A549 (cell line): ENCODE measurements around the gene EXOSC5. TPM values are rescaled to one million over a fixed set of nuclear protein-coding genes. Genes with fewer than 3 reads are reported as not detected.
"Not testable (repeated sequence)": the region's sequence is repeated elsewhere in the genome, so short reads cannot be mapped to it uniquely, and the experiment has no call there.

Experiments
- ATAC-seq, 2 experiments: fragments of 200-7000 bp in 1 of 2; fragments of >200 bp in 1 of 2; cut with Nextera tagmentation in 1 of 2; cut with Tn5 transposase in 1 of 2; 3 replicates each; pipeline versions ENCODE4 v1.8.0 to v1.9.1; 2018 to 2020; ENCODE audit warnings: mild to moderate bottlenecking in 1 of 2, moderate library complexity in 1 of 2
- CTCF ChIA-PET: fragments of 300-600 bp; sonication (Branson Sonifier 250); formaldehyde crosslinking; extraction: SDS; loops from one replicate; lab custom pipeline; 2021; ENCODE audit warnings: antibody characterized with exemption, inconsistent platforms; lab: Yijun Ruan, JAX
- POLR2A ChIA-PET: fragments of 350-600 bp; formaldehyde crosslinking; extraction: SDS; loops from one replicate; lab custom pipeline; 2021; ENCODE audit warnings: antibody characterized with exemption, inconsistent platforms; lab: Yijun Ruan, JAX
- DNase-seq, 2 experiments: peaks; one replicate each; pipeline versions ENCODE4 v3.0.0 to v3.0.0-alpha.2; 2011 to 2016; ENCODE audit warnings: low read depth in 1 of 2, low spot score in 1 of 2
- FAIRE-seq: peaks from 2 replicates; lab custom pipeline; 2011; peaks lifted over from hg19 to GRCh38; lab: Jason Lieb, UNC
- H3K27ac ChIP-seq, 2 experiments: fragments of >200 bp; sonication (Bioruptor Twin); formaldehyde crosslinking; 3 replicates each; pipeline ENCODE4 v1.5.1; 2016 to 2017
- H3K4me1 ChIP-seq: fragments of >200 bp; sonication (Bioruptor Twin); formaldehyde crosslinking; 3 replicates; pipeline ENCODE4 v1.6.1; 2016
- H3K4me2 ChIP-seq: fragments of >200 bp; sonication (Bioruptor Twin); formaldehyde crosslinking; 3 replicates; pipeline ENCODE4 v1.6.1; 2016
- H3K4me3 ChIP-seq: fragments of >200 bp; sonication (Bioruptor Twin); formaldehyde crosslinking; 3 replicates; pipeline ENCODE4 v1.5.1; 2016
- H3K9me3 ChIP-seq: fragments of >200 bp; sonication (Bioruptor Twin); formaldehyde crosslinking; 3 replicates; pipeline ENCODE4 v1.6.1; 2016
- ATOH8 ChIP-seq: fragments of 250-450 bp; sonication (Bioruptor Pico); IDR thresholded peaks from 2 replicates; pipeline ENCODE4 v1.5.0; 2020; ENCODE audit warnings: low read depth, mild to moderate bottlenecking, moderate library complexity
- BHLHE40 ChIP-seq: IDR thresholded peaks from 2 replicates; pipeline ENCODE4 v1.6.1; 2012; ENCODE audit warnings: low read depth, low read length, inconsistent platforms
- CBX8 ChIP-seq: fragments of 200-600 bp; sonication (generic); IDR thresholded peaks from 2 replicates; pipeline ENCODE4 v1.6.1; 2016
- CEBPB ChIP-seq, 2 experiments: fragments of >200 bp in 1 of 2; sonication (Bioruptor Twin) in 1 of 2; formaldehyde crosslinking in 1 of 2; IDR thresholded peaks; 2 replicates each; pipeline ENCODE4 v1.6.1; 2012 to 2016
- E2F6 ChIP-seq: IDR thresholded peaks from 2 replicates; pipeline ENCODE4 v1.6.1; 2012; ENCODE audit warnings: low read depth, borderline replicate concordance
- ELK1 ChIP-seq: fragments of 150-350 bp; IDR thresholded peaks from 2 replicates; pipeline ENCODE4 v1.6.1; 2014; ENCODE audit warnings: low read depth, mild to moderate bottlenecking, low read length
- ESRRA ChIP-seq: fragments of 150-350 bp; IDR thresholded peaks from 2 replicates; pipeline ENCODE4 v1.6.1; 2014; ENCODE audit warnings: mild to moderate bottlenecking, low read length, borderline replicate concordance
- FOSL2 ChIP-seq, 2 experiments: fragments of 450-650 bp in 1 of 2; fragments of >200 bp in 1 of 2; sonication (Bioruptor Twin) in 1 of 2; formaldehyde crosslinking; IDR thresholded peaks; 2 replicates each; pipeline versions ENCODE4 v1.5.0 to v1.6.1; 2016 to 2020; ENCODE audit warnings: mild to moderate bottlenecking in 1 of 2, moderate library complexity in 1 of 2
- FOXS1 ChIP-seq: fragments of 250-450 bp; sonication (Bioruptor Pico); IDR thresholded peaks from 2 replicates; pipeline ENCODE4 v1.5.0; 2020; ENCODE audit warnings: mild to moderate bottlenecking, moderate library complexity
- HDAC2 ChIP-seq: fragments of 200-600 bp; sonication (generic); IDR thresholded peaks from 2 replicates; pipeline ENCODE4 v1.6.1; 2016
- HOXA7 ChIP-seq: fragments of 250-450 bp; sonication (Bioruptor Pico); IDR thresholded peaks from 2 replicates; pipeline ENCODE4 v1.5.0; 2020; ENCODE audit warnings: mild to moderate bottlenecking, moderate library complexity
- KDM1A ChIP-seq: fragments of 200-600 bp; sonication (generic); IDR thresholded peaks from 2 replicates; pipeline ENCODE4 v1.6.1; 2016; ENCODE audit warnings: low read depth, mild to moderate bottlenecking
- MAZ ChIP-seq: fragments of 150-350 bp; IDR thresholded peaks from 2 replicates; pipeline ENCODE4 v1.6.1; 2014; ENCODE audit warnings: antibody characterized with exemption, low read depth, low read length, borderline replicate concordance
- MYC ChIP-seq: IDR thresholded peaks from 2 replicates; pipeline ENCODE4 v1.6.1; 2012; ENCODE audit warnings: mild to moderate bottlenecking, inconsistent platforms, low read length, improper control_type of control experiment, borderline replicate concordance
- NPAS2 ChIP-seq: fragments of 250-450 bp; sonication (Bioruptor Pico); IDR thresholded peaks from 2 replicates; pipeline ENCODE4 v1.8.0; 2022; ENCODE audit warnings: mild to moderate bottlenecking, moderate library complexity, borderline replicate concordance
- POLR2A ChIP-seq: IDR thresholded peaks from 2 replicates; pipeline ENCODE4 v1.6.1; 2012; ENCODE audit warnings: mild to moderate bottlenecking, low read length
- RAD21 ChIP-seq, 2 experiments: fragments of >200 bp in 1 of 2; sonication (Bioruptor Twin) in 1 of 2; formaldehyde crosslinking in 1 of 2; IDR thresholded peaks in 1 of 2; conservative IDR thresholded peaks in 1 of 2; 2 replicates in 1 of 2; 3 replicates in 1 of 2; pipeline ENCODE4 v1.6.1; 2012 to 2018; ENCODE audit warnings: inconsistent platforms in 1 of 2
- RCOR1 ChIP-seq: fragments of 150-350 bp; IDR thresholded peaks from 2 replicates; pipeline ENCODE4 v1.6.1; 2014; ENCODE audit warnings: antibody characterized with exemption, low read length, low read depth
- RFX5 ChIP-seq: fragments of 450-650 bp; IDR thresholded peaks from 2 replicates; pipeline ENCODE4 v1.7.1; 2014; ENCODE audit warnings: antibody characterized with exemption, mild to moderate bottlenecking, moderate library complexity
- SMC3 ChIP-seq: fragments of >200 bp; sonication (Bioruptor Twin); formaldehyde crosslinking; IDR thresholded peaks from 3 replicates; pipeline ENCODE4 v1.6.1; 2018; ENCODE audit warnings: inconsistent platforms
- ZC3H11A ChIP-seq: fragments of 450-650 bp; IDR thresholded peaks from 2 replicates; pipeline ENCODE4 v1.6.1; 2014; ENCODE audit warnings: antibody characterized with exemption, mild to moderate bottlenecking
- WGBS: methylation state at CpG from one replicate; pipeline ENCODE4 v1.1.6; 2017; ENCODE audit errors: missing lambda C conversion rate; 5-methylcytosine and 5-hydroxymethylcytosine counted together
- polyA plus RNA-seq, 4 experiments: library from polyadenylated mRNA; depleted of rRNA in 3 of 4; stranded (reverse); fragments of >200 nt; fragmentation: RNase III in 1 of 4; extraction: RNeasy Plus Mini Kit Qiagen cat#74134 plus additional on column Dnase treatment in 1 of 4; gene quantifications; 2 replicates in 3 of 4; 3 replicates in 1 of 4; pipeline ENCODE4 v1.2.3, GENCODE V29; 2011 to 2017
- TF ChIP-seq, protein P1 (sequence below): fragments of 450-650 bp; IDR thresholded peaks from 2 replicates; pipeline ENCODE4 v1.6.1; 2014; ENCODE audit warnings: antibody characterized with exemption
- TF ChIP-seq, protein P2 (sequence below): IDR thresholded peaks from 2 replicates; pipeline ENCODE4 v1.6.1; 2012

The EXOSC5 gene
- polyA plus RNA-seq, 2 of the 4 experiments (the other 2 are of a cell fraction) = 63.7 to 109 TPM

DNA sequence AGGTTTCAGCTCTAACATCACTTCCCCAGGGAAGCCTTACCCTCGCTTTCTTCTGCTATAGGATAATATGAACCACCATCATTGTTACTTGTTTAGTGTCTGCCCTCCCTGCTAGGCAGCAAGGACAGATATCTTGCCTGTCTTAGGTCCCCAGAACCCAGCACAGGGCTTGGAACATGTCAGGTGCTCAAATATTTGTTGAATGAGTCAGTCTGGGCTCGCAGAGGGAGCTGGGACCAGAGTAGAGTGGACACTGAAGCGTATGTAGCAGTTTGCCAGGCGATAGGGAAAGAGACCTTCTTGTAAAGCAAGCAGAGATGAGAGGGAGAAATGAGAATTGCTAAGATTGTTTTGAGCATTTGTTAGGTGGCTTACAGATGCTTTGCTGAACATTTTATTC is 12.1 kb upstream of the EXOSC5 start:
- FAIRE-seq (peak; percentile 95), ATAC-seq (peak; percentile 55 to 58; a peak in 5 of 6 replicates), DNase-seq (peak; percentile 55 to 60)
- peak overlapping the region; percentile 21; the same call in 2 of the 3 replicates for H3K4me2 ChIP-seq
- no peak overlapping the region for H3K4me3 ChIP-seq
- no peaks in the 10 kb centered on the region for H3K9me3 ChIP-seq
- ChIA-PET CTCF (interaction anchor here (0.9 to 4.2 kb wide), 11 partner anchors 11 to 188 kb away, joined by 3 to 27 read pairs (median 4); partner anchors contain the start of gene TGFB1), POLR2A (interaction anchor here (0.5 to 2.9 kb wide), 4 partner anchors 10 to 84 kb away, joined by 3 to 20 read pairs (median 8); partner anchors contain the start of genes B9D2 and DMAC2)
- H3K4me1 ChIP-seq = peaks cover 12% of the 10 kb centered on the region
- no peak for TF ChIP-seq MAZ
- no peak for TF ChIP-seq FOXS1
- no peak for TF ChIP-seq HOXA7
- TF ChIP-seq HDAC2 = no peak
- TF ChIP-seq FOSL2 (IDR thresholded peaks at IDR 0.05) = no peak
- TF ChIP-seq FOSL2 (CRISPR knock-in tag; IDR thresholded peaks at IDR 0.05) = peak; percentile 40
- no peak overlapping the region for H3K27ac ChIP-seq
- 45% methylated on average over 4 of the region's 4 CpGs for WGBS

DNA sequence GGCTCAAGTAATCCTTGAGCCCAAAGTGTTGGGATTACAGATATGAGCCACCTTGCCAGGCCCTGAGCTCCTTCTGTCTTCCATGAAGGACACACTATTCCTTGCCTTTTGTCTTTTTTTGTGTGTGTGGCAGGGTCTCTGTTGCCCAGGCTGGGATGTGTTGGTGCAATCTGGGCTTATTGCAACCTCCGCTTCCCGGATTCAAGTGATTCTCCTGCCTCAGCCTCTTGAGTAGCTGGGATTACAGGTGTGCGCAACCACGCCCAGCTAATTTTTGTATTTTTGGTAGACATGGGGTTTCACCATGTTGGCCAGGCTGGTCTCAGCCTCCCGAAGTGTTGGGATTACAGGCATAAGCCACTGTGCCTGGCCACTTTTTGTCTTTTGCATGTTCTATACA is 11.7 kb upstream of the EXOSC5 start:
- H3K4me3 ChIP-seq, DNase-seq, ATAC-seq, H3K9me3 ChIP-seq, H3K27ac ChIP-seq: not testable (repeated sequence)
- H3K4me1 ChIP-seq = peaks cover 12% of the 10 kb centered on the region
- 89% methylated on average over 5 of the region's 5 CpGs for WGBS
- FAIRE-seq = peak; percentile 32
- POLR2A ChIA-PET = interaction anchor here (1.0 to 2.9 kb wide), 3 partner anchors 10 to 45 kb away, joined by 3 to 20 read pairs (median 10); partner anchors contain the start of genes B9D2 and DMAC2
- H3K4me2 ChIP-seq = peak overlapping the region; percentile 21; the same call in 1 of the 3 replicates
- CTCF ChIA-PET = interaction anchor here (0.8 to 4.2 kb wide), 8 partner anchors 8 to 819 kb away, joined by 3 to 27 read pairs (median 4); no protein-coding TSS in a partner anchor

DNA sequence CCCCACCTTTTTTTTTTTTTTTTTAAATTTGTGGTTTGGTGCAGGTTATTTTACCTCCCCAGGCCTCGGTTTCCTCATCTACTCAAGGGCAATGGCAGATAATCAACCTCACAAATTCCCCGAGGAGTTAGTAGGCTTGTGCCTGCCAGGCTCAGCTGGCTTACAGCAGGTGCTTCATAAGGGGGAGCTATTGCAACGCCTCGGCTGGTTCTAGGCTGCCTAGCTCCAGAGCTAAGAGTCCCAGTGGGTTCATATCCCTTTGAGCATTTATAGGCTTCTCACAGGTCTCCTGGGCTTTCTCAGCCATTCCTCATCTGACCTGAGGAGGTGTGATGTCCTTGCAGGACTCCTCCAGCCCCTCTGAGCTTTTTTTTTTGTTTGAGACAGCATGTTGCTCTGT is 11.1 kb upstream of the EXOSC5 start:
- ATAC-seq = peak; percentile 9 to 21; a peak in 3 of 6 replicates
- CTCF ChIA-PET = interaction anchor here (0.6 to 4.2 kb wide), 12 partner anchors 9 to 819 kb away, joined by 3 to 27 read pairs (median 4); partner anchors contain the start of gene B3GNT8
- POLR2A ChIA-PET = interaction anchor here (1.0 to 2.9 kb wide), 4 partner anchors 9 to 44 kb away, joined by 3 to 20 read pairs (median 6); partner anchors contain the start of genes B9D2 and DMAC2

More for the DNA sequence above, 11.1 kb upstream of the EXOSC5 start:
- FAIRE-seq = no peak
- no peak overlapping the region for H3K4me2 ChIP-seq
- H3K4me3 ChIP-seq = no peak overlapping the region
- TF ChIP-seq CEBPB (IDR thresholded peaks at IDR 0.05) = no peak
- TF ChIP-seq BHLHE40 = no peak
- TF ChIP-seq POLR2A = no peak
- no peak for TF ChIP-seq ESRRA
- no peak; a peak in 2 of 5 replicates for TF ChIP-seq RAD21 (conservative IDR thresholded peaks at IDR 0.05 in 1 of 2, IDR thresholded peaks at IDR 0.05 in 1 of 2)
- TF ChIP-seq CBX8 = no peak
- TF ChIP-seq ATOH8 (CRISPR knock-in tag) = no peak
- TF ChIP-seq RFX5 = no peak
- TF ChIP-seq E2F6 = no peak
- no peak for TF ChIP-seq ELK1
- TF ChIP-seq SMC3 = no peak
- TF ChIP-seq, protein P1, sequence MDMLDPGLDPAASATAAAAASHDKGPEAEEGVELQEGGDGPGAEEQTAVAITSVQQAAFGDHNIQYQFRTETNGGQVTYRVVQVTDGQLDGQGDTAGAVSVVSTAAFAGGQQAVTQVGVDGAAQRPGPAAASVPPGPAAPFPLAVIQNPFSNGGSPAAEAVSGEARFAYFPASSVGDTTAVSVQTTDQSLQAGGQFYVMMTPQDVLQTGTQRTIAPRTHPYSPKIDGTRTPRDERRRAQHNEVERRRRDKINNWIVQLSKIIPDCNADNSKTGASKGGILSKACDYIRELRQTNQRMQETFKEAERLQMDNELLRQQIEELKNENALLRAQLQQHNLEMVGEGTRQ = no peak
- TF ChIP-seq RCOR1 = no peak
- TF ChIP-seq KDM1A = no peak
- TF ChIP-seq, protein P2, sequence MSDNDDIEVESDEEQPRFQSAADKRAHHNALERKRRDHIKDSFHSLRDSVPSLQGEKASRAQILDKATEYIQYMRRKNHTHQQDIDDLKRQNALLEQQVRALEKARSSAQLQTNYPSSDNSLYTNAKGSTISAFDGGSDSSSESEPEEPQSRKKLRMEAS = no peak
- TF ChIP-seq MAZ = no peak
- no peak for TF ChIP-seq FOSL2 (IDR thresholded peaks at IDR 0.05)
- TF ChIP-seq FOSL2 (CRISPR knock-in tag; IDR thresholded peaks at IDR 0.05) = no peak
- TF ChIP-seq NPAS2 (CRISPR knock-in tag) = no peak
- TF ChIP-seq ZC3H11A = no peak
- no peak for TF ChIP-seq MYC
- no peak for DNase-seq
- WGBS = 62% methylated on average over 4 of the region's 4 CpGs
- H3K27ac ChIP-seq = no peak overlapping the region
- H3K4me1 ChIP-seq = peaks cover 12% of the 10 kb centered on the region
- no peaks in the 10 kb centered on the region for H3K9me3 ChIP-seq
